Progenitor cell of endocrine pancreas (in vitro differentiated cells): Measurements from ENCODE around the gene PITPNM2. TPM values are rescaled to one million over a fixed set of nuclear protein-coding genes. Genes with fewer than 3 reads are reported as not detected.
"Not testable (repeated sequence)": the region's sequence is repeated elsewhere in the genome, so short reads cannot be mapped to it uniquely, and the experiment has no call there.

ENCODE experiments used
- DNase-seq: peaks from one replicate; pipeline ENCODE4 v3.0.0; 2021; ENCODE audit warnings: low spot score; ENCODE audit not compliant: unreplicated experiment
- H3K27ac Mint-ChIP-seq: 2 replicates; pipeline ENCODE4 v1.8.0; 2021; ENCODE audit warnings: mild to moderate bottlenecking, moderate library complexity, mixed read lengths
- H3K27me3 Mint-ChIP-seq: 2 replicates; pipeline ENCODE4 v1.8.0; 2021; ENCODE audit warnings: mixed read lengths
- H3K36me3 Mint-ChIP-seq: 2 replicates; pipeline ENCODE4 v1.8.0; 2022; ENCODE audit warnings: mixed read lengths; ENCODE audit not compliant: insufficient read depth
- H3K4me1 Mint-ChIP-seq: 2 replicates; pipeline ENCODE4 v1.8.0; 2021; ENCODE audit warnings: low read depth, mixed read lengths
- H3K4me3 Mint-ChIP-seq: 2 replicates; pipeline ENCODE4 v1.8.0; 2021; ENCODE audit warnings: low read depth, mild to moderate bottlenecking, moderate library complexity, mixed read lengths
- H3K9me3 Mint-ChIP-seq: 2 replicates; pipeline ENCODE4 v1.8.0; 2021; ENCODE audit warnings: low read depth, mixed read lengths
- CTCF ChIP-seq: fragments of 200-600 bp; sonication (generic); IDR thresholded peaks from one replicate; pipeline ENCODE4 v1.5.0; 2021; ENCODE audit warnings: antibody characterized with exemption, mild to moderate bottlenecking; ENCODE audit not compliant: unreplicated experiment
- total RNA-seq: library from RNA; stranded (reverse); gene quantifications from 2 replicates; pipeline ENCODE4 v1.2.1, GENCODE V29; 2021

PITPNM2 gene
- total RNA-seq, 1 donor from 2014 or later = 2.1 TPM

DNA sequence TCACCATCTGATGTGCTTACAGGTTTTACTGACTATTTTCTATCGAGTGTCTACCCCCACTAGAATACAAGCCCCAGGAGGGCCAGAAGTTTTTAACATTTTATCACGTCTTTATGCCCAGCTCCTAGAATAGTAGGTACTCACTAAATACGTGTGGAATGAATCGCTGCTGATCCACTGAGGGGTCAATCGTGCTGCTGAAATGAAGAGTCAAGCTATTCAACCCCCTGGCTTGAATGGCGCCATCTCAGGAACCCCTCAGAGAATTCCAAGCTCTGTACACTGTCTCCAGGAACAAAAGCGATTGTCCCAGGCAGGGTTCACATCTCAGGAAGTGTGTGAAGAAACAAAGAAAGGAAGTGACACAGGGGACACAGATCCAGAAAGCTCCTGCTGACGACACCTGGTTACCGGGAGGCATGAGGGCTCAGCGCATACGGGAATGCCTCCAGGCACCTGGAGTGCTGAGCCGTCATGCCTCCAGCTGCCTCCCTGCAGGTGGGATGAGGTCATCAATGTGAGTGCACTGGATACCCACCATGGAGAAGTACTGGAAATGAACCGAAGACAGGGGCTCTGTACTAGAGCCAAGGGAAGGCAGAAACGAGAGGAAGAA lies 45.6 kb downstream of the PITPNM2 start:
- Mint-ChIP-seq H3K27ac (no peak overlapping the region), H3K36me3 (no peaks in the 10 kb centered on the region), H3K4me1 (peaks cover 13% of the 10 kb centered on the region), H3K9me3 (no peaks in the 10 kb centered on the region), H3K27me3 (peaks cover 48% of the 10 kb centered on the region), H3K4me3 (no peak overlapping the region)
- TF ChIP-seq CTCF = no peak
- no peak for DNase-seq

GRCh38 chr12:123104809-123105208 lies 46.1 kb downstream of the PITPNM2 start:
- Mint-ChIP-seq H3K27me3 (peaks cover 48% of the 10 kb centered on the region), H3K4me3 (no peak overlapping the region), H3K27ac (no peak overlapping the region), H3K4me1 (peaks cover 13% of the 10 kb centered on the region), H3K9me3 (no peaks in the 10 kb centered on the region), H3K36me3 (no peaks in the 10 kb centered on the region)
- DNase-seq = no peak
- TF ChIP-seq CTCF = no peak

- not testable (repeated sequence) for H3K27ac Mint-ChIP-seq, H3K9me3 Mint-ChIP-seq, H3K4me3 Mint-ChIP-seq, H3K4me1 Mint-ChIP-seq, H3K36me3 Mint-ChIP-seq, DNase-seq
- H3K27me3 Mint-ChIP-seq = peaks cover 48% of the 10 kb centered on the region
Measured at GRCh38 chr12:123104094-123104493, 46.8 kb downstream of the PITPNM2 start.

- no peak for DNase-seq
- no peaks in the 10 kb centered on the region for H3K36me3 Mint-ChIP-seq
- H3K4me3 Mint-ChIP-seq = no peak overlapping the region
- H3K27ac Mint-ChIP-seq = no peak overlapping the region
- no peak for TF ChIP-seq CTCF
- H3K9me3 Mint-ChIP-seq = no peaks in the 10 kb centered on the region
- H3K27me3 Mint-ChIP-seq = peaks cover 46% of the 10 kb centered on the region
- no peaks in the 10 kb centered on the region for H3K4me1 Mint-ChIP-seq
Measured at GRCh38 chr12:123102781-123103503, 47.9 kb downstream of the PITPNM2 start.

GRCh38 chr12:123102366-123102765 lies 48.5 kb downstream of the PITPNM2 start:
- H3K27me3 Mint-ChIP-seq = peaks cover 44% of the 10 kb centered on the region
- H3K4me3 Mint-ChIP-seq = no peak overlapping the region
- DNase-seq = no peak
- H3K36me3 Mint-ChIP-seq = no peaks in the 10 kb centered on the region
- no peak overlapping the region for H3K27ac Mint-ChIP-seq
- no peak for TF ChIP-seq CTCF
- no peaks in the 10 kb centered on the region for H3K9me3 Mint-ChIP-seq
- no peaks in the 10 kb centered on the region for H3K4me1 Mint-ChIP-seq

- Mint-ChIP-seq H3K9me3 (no peaks in the 10 kb centered on the region), H3K4me1 (no peaks in the 10 kb centered on the region), H3K27me3 (peaks cover 39% of the 10 kb centered on the region), H3K36me3 (no peaks in the 10 kb centered on the region), H3K4me3 (no peak overlapping the region), H3K27ac (no peak overlapping the region)
- no peak for TF ChIP-seq CTCF
- DNase-seq = no peak
Measured at GRCh38 chr12:123101526-123101925, 49.4 kb downstream of the PITPNM2 start.
